Measurements from ENCODE around the gene RPL32. TPM values are rescaled to one million over a fixed set of nuclear protein-coding genes. Genes with fewer than 3 reads are reported as not detected.

RPL32 gene
- 100 to 1,000 TPM; 626 to 829 TPM for total RNA-seq

GRCh38 chr3:12841149-12841969 lies at the start of gene RPL32:
Gene RPL32, minus strand, starts transcription at chr3:12841565. Its CDS starts 1,328 bp downstream, at chr3:12840237.
- H3K27me3 ChIP-seq = no peaks in the 10 kb centered on the region
- DNase-seq (ENCODE audit: low spot score) = peak; percentile 87
- peaks cover 0 to 35% of the 10 kb centered on the region in 2 donors for H3K4me1 ChIP-seq
- H3K9me3 ChIP-seq = no peaks in the 10 kb centered on the region
- TF ChIP-seq, protein P1, sequence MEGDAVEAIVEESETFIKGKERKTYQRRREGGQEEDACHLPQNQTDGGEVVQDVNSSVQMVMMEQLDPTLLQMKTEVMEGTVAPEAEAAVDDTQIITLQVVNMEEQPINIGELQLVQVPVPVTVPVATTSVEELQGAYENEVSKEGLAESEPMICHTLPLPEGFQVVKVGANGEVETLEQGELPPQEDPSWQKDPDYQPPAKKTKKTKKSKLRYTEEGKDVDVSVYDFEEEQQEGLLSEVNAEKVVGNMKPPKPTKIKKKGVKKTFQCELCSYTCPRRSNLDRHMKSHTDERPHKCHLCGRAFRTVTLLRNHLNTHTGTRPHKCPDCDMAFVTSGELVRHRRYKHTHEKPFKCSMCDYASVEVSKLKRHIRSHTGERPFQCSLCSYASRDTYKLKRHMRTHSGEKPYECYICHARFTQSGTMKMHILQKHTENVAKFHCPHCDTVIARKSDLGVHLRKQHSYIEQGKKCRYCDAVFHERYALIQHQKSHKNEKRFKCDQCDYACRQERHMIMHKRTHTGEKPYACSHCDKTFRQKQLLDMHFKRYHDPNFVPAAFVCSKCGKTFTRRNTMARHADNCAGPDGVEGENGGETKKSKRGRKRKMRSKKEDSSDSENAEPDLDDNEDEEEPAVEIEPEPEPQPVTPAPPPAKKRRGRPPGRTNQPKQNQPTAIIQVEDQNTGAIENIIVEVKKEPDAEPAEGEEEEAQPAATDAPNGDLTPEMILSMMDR (IDR thresholded peaks at IDR 0.05) = peak in 1 of 2 donors; percentile 86
- H3K36me3 ChIP-seq = peaks cover 37% of the 10 kb centered on the region
- H3K4me3 ChIP-seq = peak within 1 kb of the TSS; percentile 90 to 92
- H3K27ac ChIP-seq = peak within 1 kb of the TSS; percentile 94 to 97

GRCh38 chr3:12890610-12891390 lies 49.4 kb upstream of the RPL32 start:
- TF ChIP-seq, protein P1 (IDR thresholded peaks at IDR 0.05) = no peak
- no peaks in the 10 kb centered on the region for H3K9me3 ChIP-seq
- no peak for DNase-seq (ENCODE audit: low spot score)

GRCh38 chr3:12886736-12887135 lies 45.4 kb upstream of the RPL32 start:
- Histone ChIP-seq H3K27me3 (no peaks in the 10 kb centered on the region), H3K4me3 (no peak overlapping the region), H3K9me3 (no peaks in the 10 kb centered on the region), H3K4me1 (peaks cover 0 to 12% of the 10 kb centered on the region in 2 donors), H3K27ac (no peak overlapping the region), H3K36me3 (no peaks in the 10 kb centered on the region)
- TF ChIP-seq, protein P1 (IDR thresholded peaks at IDR 0.05) = no peak
- DNase-seq (ENCODE audit: low spot score) = no peak

More at GRCh38 chr3:12890610-12891390, 49.4 kb upstream of the RPL32 start:
- no peak overlapping the region for H3K27ac ChIP-seq
- peaks cover 0 to 25% of the 10 kb centered on the region in 2 donors for H3K4me1 ChIP-seq
- H3K4me3 ChIP-seq = no peak overlapping the region
- no peaks in the 10 kb centered on the region for H3K36me3 ChIP-seq
- no peaks in the 10 kb centered on the region for H3K27me3 ChIP-seq

- Histone ChIP-seq H3K27ac (no peak overlapping the region), H3K4me3 (no peak overlapping the region), H3K36me3 (no peaks in the 10 kb centered on the region), H3K27me3 (no peaks in the 10 kb centered on the region), H3K9me3 (no peaks in the 10 kb centered on the region), H3K4me1 (peaks cover 0 to 8% of the 10 kb centered on the region in 2 donors)
- TF ChIP-seq, protein P1 (IDR thresholded peaks at IDR 0.05) = no peak
- no peak for DNase-seq (ENCODE audit: low spot score)
Measured at GRCh38 chr3:12886106-12886679, 44.8 kb upstream of the RPL32 start.

GRCh38 chr3:12885583-12885930 lies 44.2 kb upstream of the RPL32 start:
- Histone ChIP-seq H3K27me3 (no peaks in the 10 kb centered on the region), H3K9me3 (no peaks in the 10 kb centered on the region), H3K4me1 (peaks cover 0 to 8% of the 10 kb centered on the region in 2 donors), H3K4me3 (no peak overlapping the region), H3K36me3 (no peaks in the 10 kb centered on the region), H3K27ac (no peak overlapping the region)
- DNase-seq (ENCODE audit: low spot score) = no peak
- TF ChIP-seq, protein P1 (IDR thresholded peaks at IDR 0.05) = no peak

All from right atrium auricular region (tissue), 2 donors.